HEK293 (cell line): ENCODE measurements around the gene IL22RA1.

Experiments used
- CTCF ChIA-PET: fragments of 350-600 bp; formaldehyde crosslinking; extraction: SDS; loops from one replicate; lab custom pipeline; 2021; ENCODE audit warnings: antibody characterized with exemption; lab: Yijun Ruan, JAX
- POLR2A ChIA-PET: fragments of 300-600 bp; formaldehyde crosslinking; extraction: SDS; loops from one replicate; lab custom pipeline; 2020; ENCODE audit warnings: antibody characterized with exemption, inconsistent platforms; lab: Yijun Ruan, JAX
- H3K27ac ChIP-seq: fragments of 200-500 bp; sonication (Bioruptor generic); 2 replicates; pipeline ENCODE4 v1.5.1; 2014; ENCODE audit warnings: low read depth, low read length, control low read depth, inconsistent platforms; ENCODE audit errors: extremely low read depth
- H3K36me3 ChIP-seq, 2 experiments: fragments of 200-500 bp in 1 of 2; sonication (Bioruptor generic) in 1 of 2; 1 replicate in 1 of 2; 2 replicates in 1 of 2; pipeline ENCODE4 v1.5.1; 2014 to 2017; ENCODE audit warnings: inconsistent platforms in 2 of 2, low read length in 2 of 2; ENCODE audit not compliant: control insufficient read depth in 2 of 2, insufficient read depth in 1 of 2
- H3K4me1 ChIP-seq: fragments of 200-500 bp; sonication (Bioruptor generic); 2 replicates; pipeline ENCODE4 v1.5.1; 2014; ENCODE audit warnings: mild to moderate bottlenecking, low read length, inconsistent platforms; ENCODE audit not compliant: control insufficient read depth, insufficient read depth
- H3K4me3 ChIP-seq: 2 replicates; pipeline ENCODE4 v1.5.1; 2011; ENCODE audit warnings: low read depth, mild to moderate bottlenecking, control low read depth, low read length, moderate library complexity
- H3K9me3 ChIP-seq: fragments of 200-500 bp; sonication (Bioruptor generic); 2 replicates; pipeline ENCODE4 v1.5.1; 2014; ENCODE audit warnings: low read depth, low read length, inconsistent platforms; ENCODE audit not compliant: control insufficient read depth, insufficient read depth
- GLIS1 ChIP-seq: fragments of 450-650 bp; formaldehyde crosslinking; IDR thresholded peaks from 2 replicates; pipeline ENCODE4 v1.5.1; 2016; ENCODE audit warnings: missing biosample characterization, missing genetic modification characterization
- IKZF3 ChIP-seq: fragments of 450-650 bp; IDR thresholded peaks from 2 replicates; pipeline ENCODE4 v1.5.0; 2018; ENCODE audit warnings: missing biosample characterization, mild to moderate bottlenecking, missing genetic modification characterization, moderate library complexity
- ZIC2 ChIP-seq: fragments of 450-650 bp; formaldehyde crosslinking; IDR thresholded peaks from 2 replicates; pipeline ENCODE4 v1.5.1; 2016; ENCODE audit warnings: missing biosample characterization, missing genetic modification characterization
- ZNF24 ChIP-seq: fragments of 450-650 bp; formaldehyde crosslinking; IDR thresholded peaks from 2 replicates; pipeline ENCODE4 v1.5.1; 2016; ENCODE audit warnings: missing biosample characterization, missing genetic modification characterization
- ZNF624 ChIP-seq: fragments of 450-650 bp; formaldehyde crosslinking; IDR thresholded peaks from 2 replicates; pipeline ENCODE4 v1.5.1; 2017; ENCODE audit warnings: missing biosample characterization, missing genetic modification characterization
- ZNF654 ChIP-seq: fragments of 450-650 bp; formaldehyde crosslinking; IDR thresholded peaks from 2 replicates; pipeline ENCODE4 v1.5.1; 2016; ENCODE audit warnings: low read depth, missing biosample characterization, missing genetic modification characterization
- TF ChIP-seq, protein P1 (sequence below): fragments of 450-650 bp; formaldehyde crosslinking; conservative IDR thresholded peaks from 2 replicates; pipeline ENCODE4 v1.5.1; 2016; ENCODE audit warnings: low read depth, missing biosample characterization, missing genetic modification characterization
- TF ChIP-seq, protein P2 (sequence below): fragments of 450-650 bp; formaldehyde crosslinking; IDR thresholded peaks from 2 replicates; pipeline ENCODE4 v1.5.1; 2017; ENCODE audit warnings: missing biosample characterization, missing genetic modification characterization
- TF ChIP-seq, protein P3 (sequence below): fragments of 450-650 bp; formaldehyde crosslinking; IDR thresholded peaks from 2 replicates; pipeline ENCODE4 v1.5.1; 2016; ENCODE audit warnings: missing biosample characterization, missing genetic modification characterization
- TF ChIP-seq, protein P4 (sequence below): fragments of 450-650 bp; formaldehyde crosslinking; IDR thresholded peaks from 2 replicates; pipeline ENCODE4 v1.5.1; 2016; ENCODE audit warnings: missing biosample characterization, missing genetic modification characterization

Gene IL22RA1

DNA sequence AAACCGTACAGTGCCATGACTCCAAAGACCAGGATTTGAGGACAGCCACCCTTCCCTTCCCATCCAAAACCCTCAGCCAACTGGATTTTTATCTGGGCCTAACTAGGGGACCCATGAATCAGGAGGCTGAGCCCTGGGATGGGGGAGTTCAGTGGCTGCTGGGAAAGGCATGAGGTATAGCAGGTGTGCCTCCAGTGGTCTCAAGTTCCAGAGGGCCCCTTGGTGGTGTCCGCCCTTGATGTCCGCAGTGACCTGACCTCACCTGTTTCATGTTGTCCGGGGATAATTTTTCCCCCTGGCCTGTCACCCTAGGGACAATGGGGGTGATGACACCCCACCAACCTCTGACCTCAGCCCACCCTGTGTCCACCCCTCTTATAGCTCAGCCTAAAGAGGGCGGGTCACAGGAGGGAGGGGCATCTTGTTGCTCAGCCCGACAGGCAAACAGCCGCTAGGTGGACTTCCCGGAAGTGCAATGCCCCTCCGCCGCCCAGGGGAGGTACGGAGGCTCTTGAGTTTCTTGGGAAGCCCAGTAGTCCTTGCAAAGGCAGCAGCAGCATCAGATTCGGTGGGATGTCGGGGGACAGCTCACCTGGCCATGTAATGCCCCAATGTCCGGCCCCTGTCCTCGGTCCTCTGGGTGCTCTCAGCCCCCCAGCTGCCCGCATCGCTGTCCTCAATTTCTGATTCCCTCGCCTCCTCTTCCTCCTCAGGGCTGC is 13.8 kb upstream of the IL22RA1 start (continued):
- no peak for TF ChIP-seq ZNF24 (tag by site-specific recombination)
- TF ChIP-seq, protein P1, sequence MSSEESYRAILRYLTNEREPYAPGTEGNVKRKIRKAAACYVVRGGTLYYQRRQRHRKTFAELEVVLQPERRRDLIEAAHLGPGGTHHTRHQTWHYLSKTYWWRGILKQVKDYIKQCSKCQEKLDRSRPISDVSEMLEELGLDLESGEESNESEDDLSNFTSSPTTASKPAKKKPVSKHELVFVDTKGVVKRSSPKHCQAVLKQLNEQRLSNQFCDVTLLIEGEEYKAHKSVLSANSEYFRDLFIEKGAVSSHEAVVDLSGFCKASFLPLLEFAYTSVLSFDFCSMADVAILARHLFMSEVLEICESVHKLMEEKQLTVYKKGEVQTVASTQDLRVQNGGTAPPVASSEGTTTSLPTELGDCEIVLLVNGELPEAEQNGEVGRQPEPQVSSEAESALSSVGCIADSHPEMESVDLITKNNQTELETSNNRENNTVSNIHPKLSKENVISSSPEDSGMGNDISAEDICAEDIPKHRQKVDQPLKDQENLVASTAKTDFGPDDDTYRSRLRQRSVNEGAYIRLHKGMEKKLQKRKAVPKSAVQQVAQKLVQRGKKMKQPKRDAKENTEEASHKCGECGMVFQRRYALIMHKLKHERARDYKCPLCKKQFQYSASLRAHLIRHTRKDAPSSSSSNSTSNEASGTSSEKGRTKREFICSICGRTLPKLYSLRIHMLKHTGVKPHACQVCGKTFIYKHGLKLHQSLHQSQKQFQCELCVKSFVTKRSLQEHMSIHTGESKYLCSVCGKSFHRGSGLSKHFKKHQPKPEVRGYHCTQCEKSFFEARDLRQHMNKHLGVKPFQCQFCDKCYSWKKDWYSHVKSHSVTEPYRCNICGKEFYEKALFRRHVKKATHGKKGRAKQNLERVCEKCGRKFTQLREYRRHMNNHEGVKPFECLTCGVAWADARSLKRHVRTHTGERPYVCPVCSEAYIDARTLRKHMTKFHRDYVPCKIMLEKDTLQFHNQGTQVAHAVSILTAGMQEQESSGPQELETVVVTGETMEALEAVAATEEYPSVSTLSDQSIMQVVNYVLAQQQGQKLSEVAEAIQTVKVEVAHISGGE: no peak
- TF ChIP-seq, protein P2, sequence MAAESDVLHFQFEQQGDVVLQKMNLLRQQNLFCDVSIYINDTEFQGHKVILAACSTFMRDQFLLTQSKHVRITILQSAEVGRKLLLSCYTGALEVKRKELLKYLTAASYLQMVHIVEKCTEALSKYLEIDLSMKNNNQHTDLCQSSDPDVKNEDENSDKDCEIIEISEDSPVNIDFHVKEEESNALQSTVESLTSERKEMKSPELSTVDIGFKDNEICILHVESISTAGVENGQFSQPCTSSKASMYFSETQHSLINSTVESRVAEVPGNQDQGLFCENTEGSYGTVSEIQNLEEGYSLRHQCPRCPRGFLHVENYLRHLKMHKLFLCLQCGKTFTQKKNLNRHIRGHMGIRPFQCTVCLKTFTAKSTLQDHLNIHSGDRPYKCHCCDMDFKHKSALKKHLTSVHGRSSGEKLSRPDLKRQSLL (tag by site-specific recombination): no peak
- TF ChIP-seq, protein P3, sequence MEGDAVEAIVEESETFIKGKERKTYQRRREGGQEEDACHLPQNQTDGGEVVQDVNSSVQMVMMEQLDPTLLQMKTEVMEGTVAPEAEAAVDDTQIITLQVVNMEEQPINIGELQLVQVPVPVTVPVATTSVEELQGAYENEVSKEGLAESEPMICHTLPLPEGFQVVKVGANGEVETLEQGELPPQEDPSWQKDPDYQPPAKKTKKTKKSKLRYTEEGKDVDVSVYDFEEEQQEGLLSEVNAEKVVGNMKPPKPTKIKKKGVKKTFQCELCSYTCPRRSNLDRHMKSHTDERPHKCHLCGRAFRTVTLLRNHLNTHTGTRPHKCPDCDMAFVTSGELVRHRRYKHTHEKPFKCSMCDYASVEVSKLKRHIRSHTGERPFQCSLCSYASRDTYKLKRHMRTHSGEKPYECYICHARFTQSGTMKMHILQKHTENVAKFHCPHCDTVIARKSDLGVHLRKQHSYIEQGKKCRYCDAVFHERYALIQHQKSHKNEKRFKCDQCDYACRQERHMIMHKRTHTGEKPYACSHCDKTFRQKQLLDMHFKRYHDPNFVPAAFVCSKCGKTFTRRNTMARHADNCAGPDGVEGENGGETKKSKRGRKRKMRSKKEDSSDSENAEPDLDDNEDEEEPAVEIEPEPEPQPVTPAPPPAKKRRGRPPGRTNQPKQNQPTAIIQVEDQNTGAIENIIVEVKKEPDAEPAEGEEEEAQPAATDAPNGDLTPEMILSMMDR (tag by site-specific recombination): no peak
- TF ChIP-seq, all 188 proteins: peak for 0

DNA sequence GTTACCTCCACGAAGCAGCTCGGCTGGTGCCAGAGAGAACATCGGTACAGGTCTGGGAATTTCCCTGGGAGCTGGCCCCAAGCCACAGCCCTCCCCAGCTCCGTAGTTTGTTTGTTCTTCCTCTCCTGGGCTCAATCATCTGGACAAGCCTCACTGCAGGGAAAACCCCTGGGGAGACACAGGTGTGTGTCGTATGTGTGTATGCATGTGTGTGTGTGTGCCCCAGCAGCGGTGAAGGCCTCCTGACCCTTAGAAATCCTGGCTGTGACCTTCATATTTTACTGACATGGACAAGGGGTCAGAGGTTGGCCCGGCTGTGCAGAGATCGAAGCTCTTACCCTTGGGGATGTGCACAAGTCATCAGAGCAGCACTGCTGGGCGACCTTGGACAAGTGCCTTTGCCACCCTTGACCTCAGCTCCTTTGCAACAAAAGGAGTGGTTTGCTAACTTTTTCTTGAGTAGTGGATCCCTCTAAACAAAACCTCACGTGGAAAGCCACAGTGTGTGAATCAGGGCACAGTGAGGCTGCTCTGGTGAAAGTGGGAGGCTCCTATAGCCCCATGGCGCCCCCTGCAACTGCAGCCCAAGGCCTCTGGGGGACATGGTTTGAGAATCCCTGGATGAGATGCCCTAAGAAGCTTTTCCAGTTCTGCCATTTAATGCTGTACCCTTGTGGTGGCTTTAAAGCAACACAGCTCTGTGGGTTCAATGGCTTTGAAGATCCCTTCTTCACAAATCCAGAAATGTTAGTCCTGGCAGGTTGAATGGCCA is 12.3 kb upstream of the IL22RA1 start:
- peaks cover 6 to 54% of the 10 kb centered on the region in 2 experiments; a peak in 2 of 3 replicates for H3K36me3 ChIP-seq
- no peaks in the 10 kb centered on the region for H3K9me3 ChIP-seq
- no peaks in the 10 kb centered on the region for H3K4me1 ChIP-seq
- no peak overlapping the region for H3K27ac ChIP-seq
- ChIA-PET POLR2A (no interaction called here), CTCF (interaction anchor here (0.6 to 4.2 kb wide), 3 partner anchors 21 to 562 kb away, joined by 3 to 33 read pairs (median 3); no protein-coding TSS in a partner anchor)
- TF ChIP-seq, protein P2 (tag by site-specific recombination): peak; percentile 45; the same call in 1 of the 2 replicates
- no peak for TF ChIP-seq ZNF654 (tag by site-specific recombination)
- TF ChIP-seq IKZF3 (tag by site-specific recombination): no peak
- TF ChIP-seq ZIC2 (tag by site-specific recombination): 0 out of 2 replicates have a peak, but pooled peaks have one; percentile 20
- peak; percentile 31; the same call in 1 of the 2 replicates for TF ChIP-seq GLIS1 (tag by site-specific recombination)
- TF ChIP-seq, protein P4, sequence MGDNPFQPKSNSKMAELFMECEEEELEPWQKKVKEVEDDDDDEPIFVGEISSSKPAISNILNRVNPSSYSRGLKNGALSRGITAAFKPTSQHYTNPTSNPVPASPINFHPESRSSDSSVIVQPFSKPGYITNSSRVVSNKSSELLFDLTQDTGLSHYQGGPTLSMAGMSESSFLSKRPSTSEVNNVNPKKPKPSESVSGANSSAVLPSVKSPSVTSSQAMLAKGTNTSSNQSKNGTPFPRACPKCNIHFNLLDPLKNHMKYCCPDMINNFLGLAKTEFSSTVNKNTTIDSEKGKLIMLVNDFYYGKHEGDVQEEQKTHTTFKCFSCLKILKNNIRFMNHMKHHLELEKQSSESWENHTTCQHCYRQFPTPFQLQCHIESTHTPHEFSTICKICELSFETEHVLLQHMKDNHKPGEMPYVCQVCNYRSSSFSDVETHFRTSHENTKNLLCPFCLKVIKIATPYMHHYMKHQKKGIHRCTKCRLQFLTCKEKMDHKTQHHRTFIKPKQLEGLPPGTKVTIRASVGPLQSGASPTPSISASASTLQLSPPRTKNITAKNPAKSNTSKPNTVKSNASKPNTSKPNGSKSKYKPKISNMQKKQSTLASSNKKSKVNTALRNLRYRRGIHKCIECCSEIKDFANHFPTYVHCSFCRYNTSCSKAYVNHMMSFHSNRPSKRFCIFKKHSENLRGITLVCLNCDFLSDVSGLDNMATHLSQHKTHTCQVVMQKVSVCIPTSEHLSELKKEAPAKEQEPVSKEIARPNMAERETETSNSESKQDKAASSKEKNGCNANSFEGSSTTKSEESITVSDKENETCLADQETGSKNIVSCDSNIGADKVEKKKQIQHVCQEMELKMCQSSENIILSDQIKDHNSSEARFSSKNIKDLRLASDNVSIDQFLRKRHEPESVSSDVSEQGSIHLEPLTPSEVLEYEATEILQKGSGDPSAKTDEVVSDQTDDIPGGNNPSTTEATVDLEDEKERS (tag by site-specific recombination): no peak
- no peak for TF ChIP-seq ZNF624 (tag by site-specific recombination)
- TF ChIP-seq, all 188 proteins: peak for 3
- no peak overlapping the region for H3K4me3 ChIP-seq
